HG03159 (cell line): ENCODE results near the gene MYH14.
"Not testable (repeated sequence)": the region's sequence is repeated elsewhere in the genome, so short reads cannot be mapped to it uniquely, and the experiment has no call there.

Source experiments
- ATAC-seq: cut with Tn5 transposase; IDR thresholded peaks from one replicate; pipeline ENCODE4 v1.9.1; 2021; ENCODE audit warnings: mild to moderate bottlenecking, moderate library complexity; ENCODE audit not compliant: unreplicated experiment

The MYH14 gene

GRCh38 chr19:50223439-50223716 lies 20.0 kb downstream of the MYH14 start:
- no peak for ATAC-seq

DNA sequence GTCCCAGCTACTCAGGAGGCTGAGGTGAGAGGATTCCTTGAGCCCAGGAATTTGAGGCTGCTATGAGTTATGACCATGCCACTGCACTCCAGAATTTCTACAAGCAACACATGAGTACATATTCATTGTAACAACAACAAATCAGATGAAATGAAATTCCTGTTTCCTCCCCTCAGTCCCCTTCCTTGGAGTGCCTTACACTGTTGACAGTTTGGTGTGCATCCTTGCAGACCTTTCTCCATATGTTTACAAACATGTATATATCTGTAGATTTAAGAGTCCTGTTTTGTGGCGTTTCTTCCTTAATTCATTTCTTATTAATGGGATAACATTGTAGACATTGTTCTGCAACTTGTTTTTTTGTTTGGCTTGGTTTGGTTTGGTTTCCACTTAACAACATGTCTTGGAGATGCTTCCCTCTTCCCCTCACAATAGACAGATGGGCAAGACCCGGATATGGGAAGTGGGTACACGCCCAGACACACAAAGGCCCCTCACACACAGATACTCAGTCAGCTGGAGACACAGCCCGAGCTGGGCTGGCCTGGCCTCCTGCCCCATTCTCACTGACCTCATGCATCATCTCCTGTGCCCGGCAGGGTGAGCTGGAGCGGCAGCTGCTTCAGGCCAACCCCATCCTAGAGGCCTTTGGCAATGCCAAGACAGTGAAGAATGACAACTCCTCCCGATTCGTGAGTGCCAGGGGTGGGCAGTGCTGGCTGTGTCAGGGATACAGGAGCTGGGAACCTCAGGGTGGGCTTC lies 21.7 kb downstream of the MYH14 start:
- ATAC-seq: no peak

- no peak for ATAC-seq
Measured at GRCh38 chr19:50226536-50226935, 23.1 kb downstream of the MYH14 start.

- not testable (repeated sequence) for ATAC-seq
Measured at GRCh38 chr19:50228153-50228552, 24.7 kb downstream of the MYH14 start.

DNA sequence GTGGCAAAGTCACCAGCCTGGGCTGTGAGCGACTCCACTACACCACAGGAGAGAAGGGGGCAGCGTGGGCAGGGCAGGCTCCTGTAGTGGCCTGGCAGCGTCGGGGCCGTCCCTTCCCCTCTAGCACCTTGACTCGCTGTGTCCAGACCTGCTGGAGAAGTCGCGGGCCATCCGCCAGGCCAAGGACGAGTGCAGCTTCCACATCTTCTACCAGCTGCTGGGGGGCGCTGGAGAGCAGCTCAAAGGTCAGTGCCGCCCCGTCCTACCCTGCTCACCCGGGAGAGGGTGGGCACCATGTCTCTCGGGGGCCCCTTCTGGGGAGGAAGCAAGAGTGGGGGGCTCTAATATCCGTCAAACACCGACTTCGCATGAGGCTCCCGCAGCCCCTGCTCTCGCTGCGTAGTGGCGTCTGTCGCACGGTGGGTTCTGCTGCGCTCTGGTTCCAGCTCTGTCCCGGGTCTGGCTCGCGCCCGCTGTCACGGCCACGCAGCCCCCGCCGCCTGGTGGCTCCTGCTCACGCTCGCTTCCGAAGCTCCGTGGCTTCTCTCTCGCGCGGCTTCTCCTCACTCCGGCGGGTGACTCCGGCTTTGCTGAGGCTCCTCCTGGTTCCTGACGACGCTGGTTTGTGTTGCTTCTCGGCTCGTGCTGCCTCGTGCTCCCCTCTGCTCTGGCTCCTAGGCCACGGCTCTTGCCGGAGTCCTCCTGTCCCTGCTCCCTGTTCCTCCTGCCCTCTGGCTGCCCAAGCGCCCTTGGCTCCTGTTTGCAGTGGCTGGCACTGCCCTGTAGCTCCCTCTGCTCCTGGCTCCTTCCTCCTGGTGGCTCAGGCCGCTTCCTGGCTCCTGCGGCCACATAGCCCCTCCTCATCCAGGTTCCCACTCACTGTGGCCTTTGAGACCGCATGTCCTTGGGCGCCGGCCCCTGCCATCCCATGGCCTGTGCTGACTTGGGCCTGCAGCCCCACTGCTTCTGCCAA lies 27.2 kb downstream of the MYH14 start:
- no peak for ATAC-seq

- not testable (repeated sequence) for ATAC-seq
Measured at GRCh38 chr19:50231417-50231816, 28.0 kb downstream of the MYH14 start.

GRCh38 chr19:50231821-50232220 lies 28.4 kb downstream of the MYH14 start:
- ATAC-seq: no peak

DNA sequence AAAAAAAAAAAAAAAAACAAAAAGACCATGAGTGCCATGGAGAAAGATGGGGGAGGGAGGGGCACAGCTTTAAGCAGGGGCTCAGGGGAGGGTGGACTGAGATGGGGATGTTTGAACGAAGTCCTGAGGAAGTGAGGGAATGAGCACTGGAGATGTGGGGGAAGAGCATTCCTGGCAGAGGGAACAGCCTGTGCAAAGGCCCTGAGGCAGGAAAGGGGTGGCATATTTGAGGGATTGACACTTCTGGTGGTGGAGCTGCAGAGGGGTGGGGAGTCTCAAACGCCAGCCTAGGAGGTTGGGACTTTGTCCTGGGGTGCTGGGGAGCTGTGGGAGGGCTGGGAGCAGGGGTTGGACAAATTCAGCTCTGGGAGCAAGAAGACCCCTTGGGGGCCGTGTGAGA lies 29.2 kb downstream of the MYH14 start:
- no peak for ATAC-seq

GRCh38 chr19:50233308-50233910 lies 30.0 kb downstream of the MYH14 start:
- ATAC-seq: no peak

DNA sequence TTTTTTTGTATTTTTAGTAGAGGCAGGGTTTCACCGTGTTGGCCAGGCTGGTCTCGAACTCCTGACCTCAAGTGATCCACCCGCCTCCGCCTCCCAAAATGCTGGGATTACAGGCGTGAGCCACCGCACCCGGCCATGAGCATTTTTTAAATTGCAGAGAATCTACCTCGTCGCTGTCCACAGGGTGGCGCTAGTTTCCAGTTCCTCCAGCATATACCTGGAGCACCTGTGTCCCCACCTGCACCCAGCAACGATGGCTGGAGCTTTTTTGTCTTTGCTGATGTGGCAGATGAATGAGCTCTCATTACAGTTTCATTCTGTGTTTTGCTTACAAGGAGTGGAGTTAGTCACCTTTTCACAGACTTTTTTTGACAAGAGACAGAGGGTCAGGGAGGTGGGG lies 34.1 kb downstream of the MYH14 start:
- not testable (repeated sequence) for ATAC-seq

GRCh38 chr19:50238043-50238442 lies 34.6 kb downstream of the MYH14 start:
- no peak for ATAC-seq

DNA sequence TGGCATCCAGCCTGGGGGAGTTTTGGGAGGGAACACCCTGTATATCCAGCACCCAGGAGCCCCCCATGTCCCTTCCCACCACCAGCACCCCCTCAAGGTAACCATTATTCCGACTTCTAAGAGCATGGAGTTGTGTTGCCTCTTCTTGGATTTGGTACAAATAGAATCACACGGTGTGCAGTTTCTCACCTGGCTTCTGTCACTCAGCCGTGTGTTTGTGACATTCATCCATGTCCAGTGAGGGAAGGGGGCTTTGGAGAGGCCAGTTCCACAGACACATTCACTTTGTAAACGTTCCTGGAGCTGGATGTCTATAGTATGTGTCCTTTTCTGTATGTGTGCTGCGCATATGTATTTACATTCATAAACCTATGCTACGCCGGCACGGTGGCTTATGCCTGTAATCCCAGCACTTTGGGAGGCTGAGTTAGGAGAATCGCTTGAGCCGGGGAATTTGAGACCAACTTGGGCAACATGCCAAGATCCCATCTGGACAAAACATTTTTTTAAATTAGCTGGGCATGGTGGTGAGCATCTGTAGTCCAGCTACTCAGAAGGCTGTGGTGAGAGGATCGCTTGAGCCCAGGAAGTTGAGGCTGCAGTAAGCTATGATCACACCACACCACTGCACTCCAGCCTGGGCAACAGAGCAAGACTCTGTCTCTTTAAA lies 36.6 kb downstream of the MYH14 start:
- no peak for ATAC-seq

DNA sequence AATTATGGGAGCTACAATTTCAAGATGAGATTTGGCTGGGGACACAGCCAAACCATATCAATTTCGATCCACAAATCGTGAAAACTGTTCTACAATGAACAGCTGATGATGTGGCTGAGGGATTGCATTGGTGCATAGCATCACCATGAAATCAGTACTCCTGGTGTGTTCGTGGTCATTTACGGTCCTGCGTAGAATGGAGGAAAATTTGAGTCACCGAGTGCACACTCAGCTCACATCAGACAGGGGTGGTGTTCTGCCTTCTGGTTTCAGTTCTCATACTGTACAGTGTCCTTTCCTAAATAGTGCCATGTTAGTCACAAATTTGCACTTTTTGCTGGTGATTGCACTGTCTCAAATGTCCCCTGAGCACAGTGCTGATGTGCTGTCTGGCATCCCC lies 39.2 kb downstream of the MYH14 start:
- no peak for ATAC-seq

DNA sequence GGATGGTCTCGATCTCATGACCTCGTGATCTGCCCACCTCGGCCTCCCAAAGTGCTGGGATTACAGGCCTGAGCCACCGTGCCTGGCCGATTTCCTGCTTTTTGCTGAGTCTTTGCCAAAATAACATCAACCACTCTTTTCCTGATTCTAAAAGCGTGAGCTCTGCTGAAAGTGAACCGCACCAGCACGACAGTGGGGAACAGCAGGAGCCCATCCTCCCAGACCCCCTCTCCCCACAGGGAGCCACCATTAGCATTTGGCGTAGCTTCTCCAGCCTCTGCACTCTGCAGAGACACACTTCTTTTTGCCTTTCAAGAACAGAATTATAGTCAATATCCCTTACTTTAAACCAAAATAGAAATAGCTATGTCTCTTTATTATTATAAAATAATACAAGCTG lies 41.3 kb downstream of the MYH14 start:
- no peak for ATAC-seq

- ATAC-seq: no peak
Measured at GRCh38 chr19:50248413-50248812, 45.0 kb downstream of the MYH14 start.

GRCh38 chr19:50248826-50249225 lies 45.4 kb downstream of the MYH14 start:
- no peak for ATAC-seq

- ATAC-seq: no peak
Measured at GRCh38 chr19:50249636-50250035, 46.2 kb downstream of the MYH14 start.

GRCh38 chr19:50250450-50251136 lies 47.2 kb downstream of the MYH14 start:
- ATAC-seq: no peak

GRCh38 chr19:50252111-50252886 lies 48.9 kb downstream of the MYH14 start:
- no peak for ATAC-seq

- no peak for ATAC-seq
Measured at GRCh38 chr19:50252887-50253268, 49.5 kb downstream of the MYH14 start.
